ENCODE data around the gene SPAG5.

- TF ChIP-seq CTCF (IDR thresholded peaks at IDR 0.05) (no peak), POLR2AphosphoS5 (IDR thresholded peaks at IDR 0.05) (no peak), POLR2A (IDR thresholded peaks at IDR 0.05) (no peak)
Measured at GRCh38 chr17:28563475-28563874, 35.4 kb downstream of the SPAG5 start.
